WI38 (cell line): ENCODE results near the gene PCDHB8.
"Not testable (repeated sequence)": the region's sequence is repeated elsewhere in the genome, so short reads cannot be mapped to it uniquely, and the experiment has no call there.

Experiments used
- H3K4me3 ChIP-seq: 2 replicates; pipeline ENCODE4 v1.5.1; 2011; ENCODE audit warnings: low read depth, mild to moderate bottlenecking, control low read depth, low read length
- TF ChIP-seq, protein P1 (sequence below): IDR thresholded peaks from 2 replicates; pipeline ENCODE4 v1.5.1; 2012; ENCODE audit warnings: low read depth, mild to moderate bottlenecking, control low read depth, low read length

PCDHB8 gene

DNA sequence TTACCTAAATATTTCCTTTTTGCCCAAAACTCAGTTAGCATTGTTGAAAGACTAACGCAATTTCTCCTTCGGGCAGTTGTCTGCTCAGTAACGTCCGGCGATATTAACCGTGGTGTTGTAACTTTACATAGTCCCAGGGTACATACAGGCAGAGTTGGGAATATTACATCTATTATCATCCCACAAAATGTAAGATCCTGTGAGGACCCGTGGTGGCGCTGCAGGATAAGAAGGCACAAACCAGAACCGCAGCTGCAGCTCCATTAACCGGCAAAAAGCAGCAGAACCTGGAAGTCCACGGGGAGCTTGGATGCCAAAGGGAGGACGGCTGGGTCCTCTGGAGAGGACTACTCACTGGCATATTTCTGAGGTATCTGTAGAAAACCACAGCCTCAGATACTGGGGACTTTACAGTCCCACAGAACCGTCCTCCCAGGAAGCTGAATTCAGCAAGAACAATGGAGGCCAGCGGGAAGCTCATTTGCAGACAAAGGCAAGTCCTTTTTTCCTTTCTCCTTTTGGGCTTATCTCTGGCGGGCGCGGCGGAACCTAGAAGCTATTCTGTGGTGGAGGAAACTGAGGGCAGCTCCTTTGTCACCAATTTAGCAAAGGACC is at the start of gene PCDHB8:
TSS of gene PCDHB8 (plus strand) at position 214 of the 615 bp plus-strand sequence. CDS start at position 459, 245 bp downstream.
- not testable (repeated sequence) for H3K4me3 ChIP-seq

DNA sequence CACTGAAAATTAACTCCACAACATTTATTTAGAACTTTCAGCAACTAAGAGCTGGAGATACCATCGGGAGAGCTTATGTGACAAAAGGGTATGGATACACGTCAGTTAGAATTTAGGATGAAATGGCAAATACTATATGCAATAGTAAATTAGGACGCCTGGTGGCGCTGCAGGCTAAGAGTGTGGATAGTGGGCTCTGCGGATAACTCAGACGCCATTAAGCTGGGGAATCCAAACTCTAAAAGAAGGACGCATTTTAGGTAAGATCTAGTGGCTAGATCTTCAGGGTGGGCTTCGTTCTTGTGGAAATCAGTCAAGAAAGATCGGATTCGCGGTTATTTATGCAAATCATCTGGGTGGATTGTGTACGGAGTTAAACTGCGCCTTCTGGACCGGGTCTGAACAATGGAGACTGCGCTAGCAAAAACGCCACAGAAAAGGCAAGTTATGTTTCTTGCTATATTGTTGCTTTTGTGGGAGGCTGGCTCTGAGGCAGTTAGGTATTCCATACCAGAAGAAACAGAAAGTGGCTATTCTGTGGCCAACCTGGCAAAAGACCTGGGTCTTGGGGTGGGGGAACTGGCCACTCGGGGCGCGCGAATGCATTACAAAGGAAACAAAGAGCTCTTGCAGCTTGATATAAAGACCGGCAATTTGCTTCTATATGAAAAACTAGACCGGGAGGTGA is 42.4 kb upstream of the PCDHB8 start, which contains the start of gene PCDHB5:
TSS of gene PCDHB5 (plus strand) at position 177 of the 688 bp plus-strand sequence. CDS start at position 406, 229 bp downstream.
- H3K4me3 ChIP-seq: peak within 1 kb of the TSS; percentile 39
- TF ChIP-seq, protein P1, sequence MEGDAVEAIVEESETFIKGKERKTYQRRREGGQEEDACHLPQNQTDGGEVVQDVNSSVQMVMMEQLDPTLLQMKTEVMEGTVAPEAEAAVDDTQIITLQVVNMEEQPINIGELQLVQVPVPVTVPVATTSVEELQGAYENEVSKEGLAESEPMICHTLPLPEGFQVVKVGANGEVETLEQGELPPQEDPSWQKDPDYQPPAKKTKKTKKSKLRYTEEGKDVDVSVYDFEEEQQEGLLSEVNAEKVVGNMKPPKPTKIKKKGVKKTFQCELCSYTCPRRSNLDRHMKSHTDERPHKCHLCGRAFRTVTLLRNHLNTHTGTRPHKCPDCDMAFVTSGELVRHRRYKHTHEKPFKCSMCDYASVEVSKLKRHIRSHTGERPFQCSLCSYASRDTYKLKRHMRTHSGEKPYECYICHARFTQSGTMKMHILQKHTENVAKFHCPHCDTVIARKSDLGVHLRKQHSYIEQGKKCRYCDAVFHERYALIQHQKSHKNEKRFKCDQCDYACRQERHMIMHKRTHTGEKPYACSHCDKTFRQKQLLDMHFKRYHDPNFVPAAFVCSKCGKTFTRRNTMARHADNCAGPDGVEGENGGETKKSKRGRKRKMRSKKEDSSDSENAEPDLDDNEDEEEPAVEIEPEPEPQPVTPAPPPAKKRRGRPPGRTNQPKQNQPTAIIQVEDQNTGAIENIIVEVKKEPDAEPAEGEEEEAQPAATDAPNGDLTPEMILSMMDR: peak; percentile 12; the same call in 1 of the 2 replicates

DNA sequence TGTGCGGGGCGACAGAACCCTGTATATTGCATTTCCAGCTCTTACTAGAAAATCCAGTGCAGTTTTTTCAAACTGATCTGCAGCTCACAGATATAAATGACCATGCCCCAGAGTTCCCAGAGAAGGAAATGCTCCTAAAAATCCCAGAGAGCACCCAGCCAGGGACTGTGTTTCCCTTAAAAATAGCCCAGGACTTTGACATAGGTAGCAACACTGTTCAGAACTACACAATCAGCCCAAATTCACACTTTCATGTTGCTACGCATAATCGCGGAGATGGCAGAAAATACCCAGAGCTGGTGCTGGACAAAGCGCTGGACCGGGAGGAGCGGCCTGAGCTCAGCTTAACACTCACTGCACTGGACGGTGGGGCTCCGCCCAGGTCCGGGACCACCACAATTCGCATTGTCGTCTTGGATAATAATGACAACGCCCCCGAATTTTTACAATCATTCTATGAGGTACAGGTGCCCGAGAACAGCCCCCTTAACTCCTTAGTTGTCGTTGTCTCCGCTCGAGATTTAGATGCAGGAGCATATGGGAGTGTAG is 41.8 kb upstream of the PCDHB8 start:
- TF ChIP-seq, protein P1: no peak
- H3K4me3 ChIP-seq: peak overlapping the region; percentile 39; the same call in 1 of the 2 replicates

DNA sequence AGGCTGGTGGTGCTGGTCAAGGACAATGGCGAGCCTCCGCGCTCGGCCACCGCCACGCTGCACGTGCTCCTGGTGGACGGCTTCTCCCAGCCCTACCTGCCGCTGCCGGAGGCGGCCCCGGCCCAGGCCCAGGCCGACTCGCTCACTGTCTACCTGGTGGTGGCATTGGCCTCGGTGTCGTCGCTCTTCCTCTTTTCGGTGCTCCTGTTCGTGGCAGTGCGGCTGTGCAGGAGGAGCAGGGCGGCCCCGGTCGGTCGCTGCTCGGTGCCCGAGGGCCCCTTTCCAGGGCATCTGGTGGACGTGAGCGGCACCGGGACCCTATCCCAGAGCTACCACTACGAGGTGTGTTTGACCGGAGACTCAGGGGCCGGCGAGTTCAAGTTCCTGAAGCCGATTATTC is 40.2 kb upstream of the PCDHB8 start:
- H3K4me3 ChIP-seq: not testable (repeated sequence)

DNA sequence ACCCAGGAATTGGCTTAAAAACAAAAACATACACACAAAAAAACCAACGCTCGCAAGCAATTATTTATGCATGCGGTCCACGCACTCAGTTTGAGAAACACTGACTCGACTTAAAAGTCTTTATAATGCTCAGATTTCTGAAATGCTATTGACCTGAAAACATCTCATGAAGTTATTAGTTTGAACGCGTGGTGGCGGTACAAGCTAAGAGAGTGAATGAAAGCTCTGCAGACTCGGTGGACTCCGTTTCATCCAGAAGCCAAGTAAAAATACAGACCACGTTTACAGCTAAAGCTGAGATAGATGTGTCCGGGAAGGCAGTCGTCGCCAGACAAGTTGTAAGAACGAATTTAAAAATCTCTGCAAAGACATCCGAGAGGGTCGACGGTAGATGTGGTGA is 27.8 kb upstream of the PCDHB8 start, which contains the start of gene PCDHB6:
TSS of gene PCDHB6 (plus strand) at position 246 of the 400 bp plus-strand sequence. CDS start 201 bp downstream, outside the sequence.
- peak within 1 kb of the TSS; percentile 34 for H3K4me3 ChIP-seq

DNA sequence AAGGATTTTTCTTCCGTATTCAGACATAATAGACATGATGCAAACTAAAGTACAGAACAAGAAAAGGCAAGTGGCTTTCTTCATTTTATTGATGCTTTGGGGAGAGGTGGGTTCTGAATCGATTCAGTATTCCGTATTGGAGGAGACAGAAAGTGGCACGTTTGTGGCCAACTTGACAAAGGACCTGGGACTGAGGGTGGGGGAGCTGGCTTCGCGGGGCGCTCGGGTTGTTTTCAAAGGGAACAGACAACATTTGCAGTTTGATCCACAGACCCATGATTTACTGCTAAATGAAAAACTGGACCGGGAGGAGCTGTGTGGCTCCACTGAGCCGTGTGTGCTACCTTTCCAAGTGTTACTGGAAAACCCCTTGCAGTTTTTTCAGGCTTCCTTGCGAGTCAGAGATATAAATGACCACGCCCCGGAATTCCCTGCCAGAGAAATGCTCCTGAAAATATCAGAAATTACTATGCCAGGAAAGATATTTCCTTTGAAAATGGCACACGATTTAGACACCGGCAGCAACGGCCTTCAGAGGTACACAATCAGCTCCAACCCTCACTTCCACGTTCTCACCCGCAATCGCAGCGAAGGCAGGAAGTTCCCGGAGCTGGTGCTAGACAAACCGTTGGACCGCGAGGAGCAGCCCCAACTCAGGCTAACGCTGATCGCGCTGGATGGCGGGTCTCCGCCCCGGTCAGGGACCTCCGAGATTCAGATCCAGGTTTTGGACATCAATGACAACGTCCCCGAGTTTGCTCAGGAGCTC is 27.2 kb upstream of the PCDHB8 start:
- H3K4me3 ChIP-seq: peak overlapping the region; percentile 34
- TF ChIP-seq, protein P1: no peak

More for the DNA sequence above, 27.8 kb upstream of the PCDHB8 start, which contains the start of gene PCDHB6:
- TF ChIP-seq, protein P1: 0 out of 2 replicates have a peak, but pooled peaks have one; percentile 13

DNA sequence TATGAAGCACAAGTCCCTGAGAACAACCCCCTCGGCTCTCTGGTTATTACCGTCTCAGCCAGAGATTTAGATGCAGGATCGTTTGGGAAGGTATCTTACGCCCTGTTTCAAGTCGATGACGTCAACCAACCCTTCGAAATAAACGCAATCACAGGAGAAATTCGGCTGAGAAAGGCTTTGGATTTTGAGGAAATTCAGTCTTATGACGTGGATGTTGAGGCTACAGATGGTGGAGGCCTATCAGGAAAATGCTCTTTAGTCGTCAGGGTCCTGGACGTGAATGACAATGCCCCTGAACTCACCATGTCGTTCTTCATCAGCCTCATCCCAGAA is 26.6 kb upstream of the PCDHB8 start:
- TF ChIP-seq, protein P1: no peak
- no peak overlapping the region for H3K4me3 ChIP-seq

DNA sequence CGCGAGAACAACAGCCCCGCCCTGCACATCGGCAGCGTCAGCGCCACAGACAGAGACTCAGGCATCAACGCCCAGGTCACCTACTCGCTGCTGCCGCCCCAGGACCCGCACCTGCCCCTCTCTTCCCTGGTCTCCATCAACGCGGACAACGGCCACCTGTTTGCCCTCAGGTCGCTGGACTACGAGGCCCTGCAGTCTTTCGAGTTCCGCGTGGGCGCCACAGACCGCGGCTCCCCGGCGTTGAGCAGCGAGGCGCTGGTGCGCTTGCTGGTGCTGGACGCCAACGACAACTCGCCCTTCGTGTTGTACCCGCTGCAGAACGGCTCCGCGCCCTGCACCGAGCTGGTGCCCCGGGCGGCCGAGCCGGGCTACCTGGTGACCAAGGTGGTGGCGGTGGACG is 26.0 kb upstream of the PCDHB8 start:
- H3K4me3 ChIP-seq: not testable (repeated sequence)

DNA sequence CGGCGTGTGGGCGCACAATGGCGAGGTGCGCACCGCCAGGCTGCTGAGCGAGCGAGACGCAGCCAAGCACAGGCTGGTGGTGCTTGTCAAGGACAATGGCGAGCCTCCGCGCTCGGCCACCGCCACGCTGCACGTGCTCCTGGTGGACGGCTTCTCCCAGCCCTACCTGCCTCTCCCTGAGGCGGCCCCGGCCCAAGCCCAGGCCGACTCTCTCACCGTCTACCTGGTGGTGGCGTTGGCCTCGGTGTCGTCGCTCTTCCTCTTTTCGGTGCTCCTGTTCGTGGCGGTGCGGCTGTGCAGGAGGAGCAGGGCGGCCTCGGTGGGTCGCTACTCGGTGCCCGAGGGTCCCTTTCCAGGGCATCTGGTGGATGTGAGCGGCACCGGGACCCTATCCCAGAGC is 25.5 kb upstream of the PCDHB8 start:
- H3K4me3 ChIP-seq: not testable (repeated sequence)
